Prostate gland (tissue), 2 donors: Measurements from ENCODE around the gene MINAR2.

ENCODE experiments used
- CTCF ChIP-seq, 4 experiments: fragments of 200-600 bp in 2 of 4; fragments of 450-650 bp in 2 of 4; sonication (generic) in 2 of 4; IDR thresholded peaks; 1 replicate in 3 of 4; 2 replicates in 1 of 4; pipeline ENCODE4 v1.5.1; 2016 to 2019; ENCODE audit warnings: antibody characterized with exemption in 4 of 4, mild to moderate bottlenecking in 2 of 4, moderate library complexity in 2 of 4
- POLR2AphosphoS5 ChIP-seq: sonication (generic); formaldehyde crosslinking; IDR thresholded peaks from one replicate; pipeline ENCODE4 v1.6.1; 2017; ENCODE audit warnings: antibody characterized with exemption

- TF ChIP-seq CTCF (IDR thresholded peaks at IDR 0.05): no peak
- TF ChIP-seq POLR2AphosphoS5: no peak
These were observed 4.2 kb upstream of the MINAR2 start for GRCh38 chr5:129743541-129744187.
